ENCODE measurements around the gene A3GALT2.

A3GALT2 gene

DNA sequence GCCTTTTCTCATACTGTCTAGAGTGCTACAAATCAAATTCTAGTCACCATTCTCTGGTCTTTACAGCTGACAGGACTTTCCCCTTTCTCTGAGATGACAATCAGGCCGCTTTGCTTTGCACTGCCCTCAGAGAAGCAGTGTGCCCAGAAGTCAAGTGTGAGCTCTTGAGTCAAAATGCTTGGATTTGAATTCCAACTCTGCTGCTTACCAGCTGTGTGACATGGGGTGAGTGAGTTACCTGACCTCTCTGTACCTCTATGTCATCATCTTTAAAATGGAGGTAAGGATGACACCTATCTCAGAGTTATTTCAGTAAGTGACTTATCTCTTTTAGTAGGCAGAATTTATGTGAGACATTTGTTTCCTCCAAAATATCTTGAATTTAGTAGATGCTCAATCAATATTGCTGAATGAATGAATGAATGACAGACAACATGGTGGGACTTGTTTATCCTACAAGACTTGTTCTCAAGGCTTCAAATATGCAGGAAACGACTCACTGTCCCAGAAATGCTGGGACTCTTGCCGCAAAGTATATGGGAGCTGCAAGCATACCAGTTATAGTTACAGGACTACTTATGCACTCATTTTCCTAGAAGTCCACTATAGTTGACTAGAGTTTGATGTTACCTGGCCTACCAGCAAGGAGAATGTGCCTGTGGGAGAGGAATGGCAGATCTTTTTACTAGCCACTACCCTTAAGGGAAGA lies 38.1 kb upstream of the A3GALT2 start:
- TF ChIP-seq, protein P1, sequence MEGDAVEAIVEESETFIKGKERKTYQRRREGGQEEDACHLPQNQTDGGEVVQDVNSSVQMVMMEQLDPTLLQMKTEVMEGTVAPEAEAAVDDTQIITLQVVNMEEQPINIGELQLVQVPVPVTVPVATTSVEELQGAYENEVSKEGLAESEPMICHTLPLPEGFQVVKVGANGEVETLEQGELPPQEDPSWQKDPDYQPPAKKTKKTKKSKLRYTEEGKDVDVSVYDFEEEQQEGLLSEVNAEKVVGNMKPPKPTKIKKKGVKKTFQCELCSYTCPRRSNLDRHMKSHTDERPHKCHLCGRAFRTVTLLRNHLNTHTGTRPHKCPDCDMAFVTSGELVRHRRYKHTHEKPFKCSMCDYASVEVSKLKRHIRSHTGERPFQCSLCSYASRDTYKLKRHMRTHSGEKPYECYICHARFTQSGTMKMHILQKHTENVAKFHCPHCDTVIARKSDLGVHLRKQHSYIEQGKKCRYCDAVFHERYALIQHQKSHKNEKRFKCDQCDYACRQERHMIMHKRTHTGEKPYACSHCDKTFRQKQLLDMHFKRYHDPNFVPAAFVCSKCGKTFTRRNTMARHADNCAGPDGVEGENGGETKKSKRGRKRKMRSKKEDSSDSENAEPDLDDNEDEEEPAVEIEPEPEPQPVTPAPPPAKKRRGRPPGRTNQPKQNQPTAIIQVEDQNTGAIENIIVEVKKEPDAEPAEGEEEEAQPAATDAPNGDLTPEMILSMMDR (conservative IDR thresholded peaks at IDR 0.05), result no peak
- TF ChIP-seq ZFX (IDR thresholded peaks at IDR 0.05), result no peak
- no peak overlapping the region for H3K27ac ChIP-seq

DNA sequence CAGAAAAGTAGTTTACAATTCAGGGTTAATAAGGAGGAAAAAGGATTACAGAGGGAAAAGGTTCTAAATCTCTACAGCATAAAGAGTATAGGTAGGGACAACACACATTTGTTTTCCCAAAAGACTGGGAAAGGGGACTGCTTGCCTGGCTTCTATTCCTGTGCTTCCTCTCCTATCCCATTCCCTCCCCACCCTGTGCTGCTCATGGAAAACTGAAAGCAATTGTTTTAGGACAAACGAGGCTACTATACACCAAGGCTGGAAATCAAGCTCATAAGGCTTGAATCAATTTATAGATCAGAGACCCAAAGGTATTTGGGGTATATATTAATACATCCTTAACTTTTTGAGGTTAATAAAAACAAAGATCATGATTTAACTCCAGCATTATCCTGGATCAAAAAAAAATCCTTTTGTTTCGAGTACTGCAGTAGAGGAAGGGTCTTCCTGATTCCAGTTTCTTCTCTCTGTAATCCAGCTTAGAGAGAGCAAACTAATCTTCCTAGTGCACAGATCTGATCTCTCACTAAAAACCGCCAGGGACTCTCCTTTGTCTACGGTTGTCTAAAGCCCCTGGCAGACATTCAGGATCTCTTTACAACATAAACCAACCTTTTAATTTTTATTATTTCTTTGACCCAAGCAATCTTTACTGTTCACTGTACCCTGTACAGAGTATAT lies 37.4 kb upstream of the A3GALT2 start:
- H3K27ac ChIP-seq, result no peak overlapping the region
- TF ChIP-seq ZFX (IDR thresholded peaks at IDR 0.05), result no peak
- TF ChIP-seq, protein P1 (conservative IDR thresholded peaks at IDR 0.05), result no peak

DNA sequence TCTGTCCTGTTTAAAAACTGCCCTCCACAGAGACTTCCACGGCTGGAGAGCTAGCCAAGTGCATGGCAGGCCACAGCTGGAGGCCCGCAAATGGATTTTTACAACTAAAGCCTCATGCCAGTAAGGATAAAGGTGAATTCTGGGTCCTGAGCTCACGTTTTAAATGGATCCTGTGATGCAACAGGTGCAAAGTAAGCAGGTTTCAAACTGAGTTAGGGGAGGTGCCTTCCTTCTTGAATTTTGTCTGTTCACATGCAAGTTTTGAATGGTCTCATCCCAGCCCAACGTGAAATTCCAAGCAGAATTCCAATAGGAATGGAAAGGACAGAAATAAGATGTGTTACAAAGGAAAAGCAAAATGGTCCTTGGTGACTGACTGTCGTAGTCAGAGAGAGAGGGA lies 36.2 kb upstream of the A3GALT2 start:
- no peak overlapping the region for H3K27ac ChIP-seq
- TF ChIP-seq, protein P1 (conservative IDR thresholded peaks at IDR 0.05), result no peak
- no peak for TF ChIP-seq ZFX (IDR thresholded peaks at IDR 0.05)

DNA sequence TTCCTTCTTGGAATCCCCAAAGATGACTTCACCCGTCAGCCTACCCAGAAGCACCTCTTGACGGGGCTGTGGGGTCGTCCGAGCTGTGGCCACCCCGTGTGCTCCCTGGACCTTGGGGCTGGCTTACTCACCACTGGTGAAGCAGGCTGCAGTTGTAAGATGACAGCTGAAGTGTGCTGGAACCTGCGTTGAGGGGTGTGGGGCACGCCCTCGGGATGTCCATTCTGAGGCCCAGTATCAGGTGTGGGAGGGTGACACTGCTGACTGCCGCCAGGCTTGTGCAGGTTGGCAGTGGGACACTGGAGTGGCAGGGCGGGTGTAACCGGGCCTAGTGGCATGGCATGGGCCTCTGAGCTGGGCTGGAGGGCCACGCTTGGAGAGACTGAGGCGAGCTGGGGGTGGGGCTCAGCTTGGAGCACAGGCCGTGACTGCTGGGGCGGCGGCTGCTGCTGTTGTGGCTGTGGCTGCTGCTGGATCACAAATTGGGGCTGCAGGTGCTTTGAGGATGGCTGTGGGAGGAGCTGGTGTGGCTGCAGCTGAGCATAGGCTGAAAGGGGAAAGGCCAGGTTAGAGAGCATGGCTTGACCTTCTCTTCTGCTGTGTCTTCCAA lies 33.9 kb upstream of the A3GALT2 start:
- TF ChIP-seq, protein P1 (conservative IDR thresholded peaks at IDR 0.05), result no peak

DNA sequence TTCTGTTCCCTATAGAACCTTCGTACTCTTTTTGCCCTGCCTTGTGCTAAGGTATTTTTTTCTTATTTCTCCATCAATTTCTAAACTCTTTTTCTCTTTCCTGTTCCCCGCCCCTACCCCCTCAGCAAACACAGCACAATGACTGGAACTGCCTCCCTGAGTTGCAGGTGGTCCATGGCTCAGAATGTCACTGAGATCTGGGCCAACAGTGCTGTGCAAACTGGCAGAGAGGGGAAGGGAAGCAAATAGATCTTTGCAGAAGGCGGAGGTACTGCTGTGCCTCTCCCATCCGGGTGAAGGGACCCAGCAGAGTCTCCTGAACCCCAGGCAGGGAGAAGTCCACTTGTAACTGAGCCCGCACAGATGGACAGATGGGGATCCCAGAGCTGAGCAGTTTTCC lies 32.6 kb upstream of the A3GALT2 start:
- no peak overlapping the region for H3K27ac ChIP-seq
- TF ChIP-seq ZFX (IDR thresholded peaks at IDR 0.05), result no peak
- TF ChIP-seq, protein P1 (conservative IDR thresholded peaks at IDR 0.05), result no peak

More for the DNA sequence above, 33.9 kb upstream of the A3GALT2 start:
- no peak overlapping the region for H3K27ac ChIP-seq

DNA sequence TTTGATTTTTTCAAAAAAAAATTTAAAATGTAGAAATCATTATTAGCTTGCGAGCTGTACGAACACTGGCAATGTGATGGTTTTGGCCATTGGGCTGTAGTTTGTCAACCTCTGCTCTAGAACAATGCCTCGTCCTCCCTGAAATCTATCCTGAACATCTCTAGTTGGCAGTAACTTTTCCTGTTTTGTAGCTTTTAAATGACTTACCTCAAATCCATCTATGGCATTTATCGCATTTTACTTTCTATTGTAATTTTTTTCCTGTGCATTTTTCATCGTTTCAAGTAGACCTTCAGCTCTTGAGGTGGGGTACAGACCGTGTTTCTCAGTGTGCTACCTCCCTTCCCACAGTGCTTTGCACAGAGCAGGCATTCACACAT lies 30.4 kb upstream of the A3GALT2 start:
- TF ChIP-seq ZFX (IDR thresholded peaks at IDR 0.05), result no peak
- TF ChIP-seq, protein P1 (conservative IDR thresholded peaks at IDR 0.05), result no peak

DNA sequence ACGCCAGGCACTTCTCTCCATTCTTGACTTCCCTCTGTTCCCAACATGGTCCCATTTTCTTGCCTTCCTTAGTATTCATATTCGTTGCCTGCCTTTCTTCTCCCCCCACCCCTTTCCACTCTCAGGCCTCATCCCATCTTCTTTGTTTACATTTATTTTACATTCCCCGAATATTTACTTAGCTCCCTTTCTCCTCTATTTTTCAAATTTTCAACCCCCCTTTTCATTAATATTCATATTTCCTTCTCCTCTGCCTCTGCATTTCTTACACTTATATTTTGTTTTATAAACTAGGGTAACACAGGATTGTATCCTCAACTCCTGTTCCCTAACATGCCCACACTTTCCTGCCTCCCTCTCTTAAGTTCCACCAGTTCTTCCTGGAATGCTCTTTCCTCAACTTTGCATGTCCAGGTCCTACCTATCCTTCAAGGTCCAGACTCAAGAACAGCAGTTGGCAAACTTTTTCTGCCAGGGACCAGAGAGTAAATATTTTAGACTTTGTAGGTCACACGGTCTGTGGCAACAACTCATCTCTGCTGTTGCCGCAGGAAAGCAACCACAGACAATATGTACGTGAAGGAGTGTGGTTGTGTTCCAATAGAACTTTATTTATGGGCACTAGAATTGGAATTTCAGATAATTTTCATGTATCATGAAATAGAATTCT lies 29.8 kb upstream of the A3GALT2 start:
- TF ChIP-seq, protein P1 (conservative IDR thresholded peaks at IDR 0.05), result no peak
- no peak for TF ChIP-seq ZFX (IDR thresholded peaks at IDR 0.05)
- H3K27ac ChIP-seq, result peak overlapping the region; percentile 94

More for the DNA sequence above, 30.4 kb upstream of the A3GALT2 start:
- no peak overlapping the region for H3K27ac ChIP-seq
